Ureter (tissue), 1 donor: ENCODE data around the gene C8G. TPM values are rescaled to one million over a fixed set of nuclear protein-coding genes. Genes with fewer than 3 reads are reported as not detected.

Experiments
- DNase-seq: peaks from one replicate; pipeline ENCODE4 v3.0.0-alpha.2; 2020; ENCODE audit warnings: low spot score
- total RNA-seq: library from RNA; stranded (reverse); gene quantifications from one replicate; pipeline ENCODE4 v1.2.4, GENCODE V29; 2023
- donor health status: DM: yes; HTN: yes; CAD: no.

The C8G gene
- total RNA-seq, 1 donor from 2014 or later: 1.6 TPM

- DNase-seq: no peak
Observed at GRCh38 chr9:136982232-136983051, 37.4 kb downstream of the C8G start, which contains the start of gene LCNL1. TSS of gene LCNL1 (plus strand) at chr9:136982993. CDS start at chr9:136983587, 594 bp downstream.

- DNase-seq: no peak
Observed at GRCh38 chr9:136983167-136983566, 38.1 kb downstream of the C8G start.

GRCh38 chr9:136983656-136984314 is 38.7 kb downstream of the C8G start:
- no peak for DNase-seq

- no peak for DNase-seq
Observed at GRCh38 chr9:136984464-136985026, 39.5 kb downstream of the C8G start.

GRCh38 chr9:136985027-136985602 is 40.1 kb downstream of the C8G start:
- no peak for DNase-seq

GRCh38 chr9:136985853-136986252 is 40.8 kb downstream of the C8G start:
- DNase-seq: no peak

GRCh38 chr9:136988872-136989271 is 43.8 kb downstream of the C8G start:
- DNase-seq: no peak

GRCh38 chr9:136990242-136990911 is 45.3 kb downstream of the C8G start:
- no peak for DNase-seq

GRCh38 chr9:136991993-136992818 is 47.2 kb downstream of the C8G start, which contains the start of gene PAXX:
TSS of gene PAXX (plus strand) at chr9:136992422. CDS start at chr9:136992444, 22 bp downstream.
- peak; percentile 93 for DNase-seq

- DNase-seq: no peak
Observed at GRCh38 chr9:136992819-136993369, 47.9 kb downstream of the C8G start.

GRCh38 chr9:136994180-136994887 is 49.3 kb downstream of the C8G start:
- no peak for DNase-seq

GRCh38 chr9:136994888-136995230 is 49.8 kb downstream of the C8G start:
- no peak for DNase-seq

- no peak for DNase-seq
Observed at GRCh38 chr9:136995362-136995761, 50.3 kb downstream of the C8G start.

- no peak for DNase-seq
Observed at GRCh38 chr9:136995772-136996311, 50.8 kb downstream of the C8G start.

Other genes starting within 250 kb of the C8G start
- gene DIPK1B, start 232.7 kb upstream of the C8G start, total RNA-seq: 6.6 TPM
- gene LCN10, start 202.3 kb upstream of the C8G start, total RNA-seq: 40.6 TPM
- 62.8 TPM for gene LCN6, start 196.7 kb upstream of the C8G start, total RNA-seq
- gene LCN8, start 187.0 kb upstream of the C8G start, total RNA-seq: not detected
- not detected for gene LCN15, start 180.7 kb upstream of the C8G start, total RNA-seq
- gene TMEM141, start 153.9 kb upstream of the C8G start, total RNA-seq: 80.8 TPM
- 0.18 TPM for gene CCDC183, start 148.9 kb upstream of the C8G start, total RNA-seq
- gene RABL6, start 137.3 kb upstream of the C8G start, total RNA-seq: 60.2 TPM
- gene AJM1, start 102.8 kb upstream of the C8G start, total RNA-seq: 4.8 TPM
- gene PHPT1, start 95.8 kb upstream of the C8G start, total RNA-seq: 109 TPM
- 10.7 TPM for gene MAMDC4, start 92.9 kb upstream of the C8G start, total RNA-seq
- gene EDF1, start 78.9 kb upstream of the C8G start, total RNA-seq: 338 TPM
- gene TRAF2, start 58.7 kb upstream of the C8G start, total RNA-seq: 16.4 TPM
- 62.4 TPM for gene FBXW5, start 505 bp upstream of the C8G start, total RNA-seq
- gene LCN12, start 7.0 kb downstream of the C8G start, total RNA-seq: 3.4 TPM
- gene PTGDS, start 32.3 kb downstream of the C8G start, total RNA-seq: 111 TPM
- gene LCNL1, start 37.8 kb downstream of the C8G start, total RNA-seq: 1.7 TPM
- gene PAXX, start 47.2 kb downstream of the C8G start, total RNA-seq: 51.5 TPM
- gene CLIC3, start 51.3 kb downstream of the C8G start, total RNA-seq: 3.6 TPM
- gene ABCA2, start 83.0 kb downstream of the C8G start, total RNA-seq: 25.7 TPM
- gene FUT7, start 86.8 kb downstream of the C8G start, total RNA-seq: not detected
- gene NPDC1, start 100.9 kb downstream of the C8G start, total RNA-seq: 138 TPM
- gene ENTPD2, start 108.8 kb downstream of the C8G start, total RNA-seq: 1.3 TPM
- gene SAPCD2, start 125.3 kb downstream of the C8G start, total RNA-seq: 1.6 TPM
- 12.7 TPM for gene UAP1L1, start 132.3 kb downstream of the C8G start, total RNA-seq
- 57.8 TPM for gene MAN1B1, start 141.7 kb downstream of the C8G start, total RNA-seq
- gene DPP7, start 169.5 kb downstream of the C8G start, total RNA-seq: 157 TPM
- 0.21 TPM for gene GRIN1, start 193.9 kb downstream of the C8G start, total RNA-seq
- not detected for gene LRRC26, start 224.8 kb downstream of the C8G start, total RNA-seq
- not detected for gene TMEM210, start 226.8 kb downstream of the C8G start, total RNA-seq
- 74.5 TPM for gene ANAPC2, start 243.3 kb downstream of the C8G start, total RNA-seq
- 58.3 TPM for gene SSNA1, start 243.4 kb downstream of the C8G start, total RNA-seq